OCI-LY3 (cell line): Measurements from ENCODE around the gene TADA3.
"Not testable (repeated sequence)": the region's sequence is repeated elsewhere in the genome, so short reads cannot be mapped to it uniquely, and the experiment has no call there.

ENCODE experiments used
- H2AFZ ChIP-seq: fragments of 200-600, 300-600 bp; shearing (Covaris generic); 2 replicates; pipeline ENCODE4 v1.6.0; 2014; ENCODE audit warnings: antibody characterized with exemption, low read depth, low read length
- H3K27ac ChIP-seq: fragments of 200-600, 300-600 bp; sonication (generic); 2 replicates; pipeline ENCODE4 v1.5.1; 2014; ENCODE audit warnings: mild to moderate bottlenecking, low read length, moderate library complexity, mixed read lengths
- H3K27me3 ChIP-seq: fragments of 200-600, 300-600 bp; sonication (generic); 2 replicates; pipeline ENCODE4 v1.6.1; 2014; ENCODE audit warnings: low read depth, low read length, mixed read lengths
- H3K36me3 ChIP-seq: fragments of 200-600, 300-600 bp; sonication (generic); replicated peaks from 2 replicates; pipeline ENCODE3; 2014; ENCODE audit warnings: low read depth, low read length, mixed read lengths
- H3K4me1 ChIP-seq: fragments of 300-600, 200-600 bp; sonication (generic); 2 replicates; pipeline ENCODE4 v1.6.1; 2014; ENCODE audit warnings: low read length, mixed read lengths
- H3K4me2 ChIP-seq: fragments of 200-600, 300-600 bp; sonication (generic); 2 replicates; pipeline ENCODE4 v1.6.1; 2014; ENCODE audit warnings: low read length, mixed read lengths
- H3K4me3 ChIP-seq: fragments of 300-600, 200-600 bp; sonication (generic); 2 replicates; pipeline ENCODE4 v1.5.1; 2014; ENCODE audit warnings: antibody characterized with exemption, mild to moderate bottlenecking, low read length, moderate library complexity
- H3K79me2 ChIP-seq: fragments of 300-600, 200-600 bp; shearing (Covaris generic); 2 replicates; pipeline ENCODE4 v1.6.1; 2014; ENCODE audit warnings: mild to moderate bottlenecking, low read length, mixed read lengths
- H3K9ac ChIP-seq: fragments of 300-600, 200-600 bp; shearing (Covaris generic); 2 replicates; pipeline ENCODE4 v1.6.0; 2014; ENCODE audit warnings: mild to moderate bottlenecking, low read length, moderate library complexity
- H3K9me3 ChIP-seq: fragments of 200-600, 300-600 bp; shearing (Covaris generic); 2 replicates; pipeline ENCODE4 v1.6.1; 2014; ENCODE audit warnings: low read length, mixed read lengths; ENCODE audit not compliant: insufficient read depth
- H4K20me1 ChIP-seq: fragments of 200-600, 300-600 bp; sonication (generic); 2 replicates; pipeline ENCODE4 v1.6.1; 2016; ENCODE audit warnings: low read length, mixed read lengths; ENCODE audit not compliant: insufficient read depth
- CTCF ChIP-seq: fragments of 200-600, 300-600 bp; sonication (generic); IDR thresholded peaks from 2 replicates; pipeline ENCODE4 v1.5.1; 2014; ENCODE audit warnings: antibody characterized with exemption, low read length, low read depth
- EZH2phosphoT487 ChIP-seq: fragments of 200-600 bp; shearing (Covaris generic); IDR thresholded peaks from 2 replicates; pipeline ENCODE4 v1.6.1; 2018; ENCODE audit warnings: antibody characterized with exemption, mixed run types, low read depth

The TADA3 gene

GRCh38 chr3:9777694-9778021 lies 14.6 kb downstream of the TADA3 start:
- no peaks in the 10 kb centered on the region for H3K9me3 ChIP-seq
- no peak for TF ChIP-seq CTCF
- TF ChIP-seq EZH2phosphoT487: no peak
- H3K9ac ChIP-seq: no peak overlapping the region
- no peaks in the 10 kb centered on the region for H4K20me1 ChIP-seq
- H3K27ac ChIP-seq: no peak overlapping the region
- H3K4me2 ChIP-seq: no peak overlapping the region
- no peaks in the 10 kb centered on the region for H3K27me3 ChIP-seq
- H3K4me1 ChIP-seq: peaks cover 11% of the 10 kb centered on the region
- no peak overlapping the region for H2AFZ ChIP-seq
- H3K4me3 ChIP-seq: no peak overlapping the region
- H3K36me3 ChIP-seq: peaks cover 17% of the 10 kb centered on the region
- H3K79me2 ChIP-seq: no peaks in the 10 kb centered on the region

- H3K27me3 ChIP-seq: no peaks in the 10 kb centered on the region
- TF ChIP-seq CTCF (no peak), EZH2phosphoT487 (no peak)
- no peak overlapping the region for H3K4me2 ChIP-seq
Measured at GRCh38 chr3:9776896-9777693, 15.2 kb downstream of the TADA3 start.

GRCh38 chr3:9771007-9771406 lies 21.3 kb downstream of the TADA3 start:
- H3K4me3 ChIP-seq, H4K20me1 ChIP-seq, H3K27ac ChIP-seq, H2AFZ ChIP-seq, H3K79me2 ChIP-seq, H3K4me1 ChIP-seq, H3K9me3 ChIP-seq, H3K27me3 ChIP-seq, H3K4me2 ChIP-seq, H3K9ac ChIP-seq, H3K36me3 ChIP-seq: not testable (repeated sequence)

More at GRCh38 chr3:9776896-9777693, 15.2 kb downstream of the TADA3 start:
- peaks cover 12% of the 10 kb centered on the region for H3K36me3 ChIP-seq
- H3K4me1 ChIP-seq: peaks cover 11% of the 10 kb centered on the region
- H3K27ac ChIP-seq: no peak overlapping the region
- H3K9me3 ChIP-seq: no peaks in the 10 kb centered on the region
- H2AFZ ChIP-seq: no peak overlapping the region
- H3K9ac ChIP-seq: no peak overlapping the region
- no peaks in the 10 kb centered on the region for H3K79me2 ChIP-seq
- H4K20me1 ChIP-seq: no peaks in the 10 kb centered on the region
- H3K4me3 ChIP-seq: no peak overlapping the region

- Histone ChIP-seq H3K4me2 (no peak overlapping the region), H3K9me3 (no peaks in the 10 kb centered on the region), H3K4me3 (no peak overlapping the region), H3K4me1 (no peaks in the 10 kb centered on the region), H4K20me1 (no peaks in the 10 kb centered on the region), H3K27ac (no peak overlapping the region), H3K9ac (no peak overlapping the region), H3K36me3 (no peaks in the 10 kb centered on the region), H3K79me2 (no peaks in the 10 kb centered on the region), H2AFZ (no peak overlapping the region), H3K27me3 (no peaks in the 10 kb centered on the region)
- no peak for TF ChIP-seq CTCF
- TF ChIP-seq EZH2phosphoT487: no peak
Measured at GRCh38 chr3:9770276-9770812, 21.9 kb downstream of the TADA3 start.
